ENCODE data around the gene TMEM63A.

The TMEM63A gene

DNA sequence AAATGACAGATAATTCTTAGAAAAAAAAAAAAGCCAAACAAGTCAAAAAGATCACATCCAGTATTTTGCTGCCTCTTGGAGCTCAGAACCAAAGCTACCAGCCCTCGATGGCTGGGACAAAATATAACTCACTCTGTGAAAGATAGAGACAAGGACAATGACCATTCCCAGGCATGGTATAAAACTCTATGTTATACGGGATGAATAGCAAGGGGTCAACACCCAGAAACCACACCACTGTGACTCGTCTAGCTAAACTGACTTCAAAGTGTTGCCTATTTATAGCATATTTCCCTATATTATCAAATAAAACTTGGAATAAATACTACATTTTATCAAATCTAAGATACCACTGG is 10.1 kb downstream of the TMEM63A start:
- Histone ChIP-seq H3K79me2 (ENCODE audit: low read length) (peaks cover 84% of the 10 kb centered on the region), H3K27me3 (replicated peaks; ENCODE audit: insufficient read depth, low read length) (no peaks in the 10 kb centered on the region), H3K27ac (ENCODE audit: low read length) (no peak overlapping the region), H3K4me1 (ENCODE audit: low read length) (peaks cover 21% of the 10 kb centered on the region), H3K4me2 (ENCODE audit: low read depth, low read length) (no peak overlapping the region), H3K9me3 (replicated peaks; ENCODE audit: insufficient read depth, low read length) (no peaks in the 10 kb centered on the region), H3K9ac (ENCODE audit: low read length) (no peak overlapping the region), H3K4me3 (ENCODE audit: low read length) (no peak overlapping the region), H4K20me1 (ENCODE audit: insufficient read depth, low read length) (no peaks in the 10 kb centered on the region), H3F3A (ENCODE audit: insufficient read depth, low read length) (peaks cover 1% of the 10 kb centered on the region; the same call in 1 of the 2 replicates), H2AFZ (ENCODE audit: low read length) (no peak overlapping the region), H3K36me3 (replicated peaks; ENCODE audit: insufficient read depth, low read length) (peaks cover 43% of the 10 kb centered on the region), H3K9me2 (replicated peaks; ENCODE audit: insufficient read depth, low read length) (no peaks in the 10 kb centered on the region)
- TF ChIP-seq CTCF (IDR thresholded peaks at IDR 0.05; ENCODE audit: low read length) (no peak), EZH2 (optimal IDR thresholded peaks at IDR 0.05; ENCODE audit: low read depth, low read length) (no peak), EZH2phosphoT487 (IDR thresholded peaks at IDR 0.05; ENCODE audit: low read length) (no peak)
- no peak for DNase-seq

DNA sequence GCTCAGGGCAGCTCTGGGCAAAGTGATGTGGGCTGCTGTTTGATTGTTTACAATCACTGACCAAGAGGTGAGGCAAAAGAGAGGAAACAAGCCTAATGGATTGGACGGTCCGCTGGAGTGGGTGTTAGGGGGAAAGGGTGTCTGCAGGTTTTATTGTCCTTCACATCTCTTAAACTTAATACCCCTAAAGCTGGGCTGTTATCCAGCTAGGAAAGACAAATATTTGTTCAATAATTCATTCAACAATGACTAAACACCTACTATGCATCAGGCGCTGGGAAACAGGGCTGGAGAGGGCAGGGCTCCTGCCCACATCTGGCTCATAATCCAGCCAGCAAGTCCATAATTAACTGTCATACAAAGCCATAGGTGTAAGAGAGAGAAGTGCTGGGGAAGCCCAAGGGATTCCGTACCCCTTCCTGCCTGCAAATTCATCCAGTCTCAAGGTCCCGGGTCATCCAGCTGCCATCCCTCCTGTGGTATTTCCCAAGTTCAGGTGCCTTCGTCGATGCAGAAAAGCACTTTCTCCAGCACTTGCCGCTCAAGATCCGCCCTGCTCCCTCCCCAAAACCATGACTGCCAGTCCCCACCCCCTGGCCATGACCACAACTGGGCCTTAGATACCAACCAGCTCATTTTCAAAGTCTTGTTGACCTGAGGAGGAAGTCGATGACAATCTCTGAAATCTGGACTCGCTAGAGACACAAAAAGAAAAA is 10.7 kb downstream of the TMEM63A start:
- no peaks in the 10 kb centered on the region for H4K20me1 ChIP-seq (ENCODE audit: insufficient read depth, low read length)
- DNase-seq, result no peak
- H2AFZ ChIP-seq (ENCODE audit: low read length), result no peak overlapping the region
- H3K4me3 ChIP-seq (ENCODE audit: low read length), result no peak overlapping the region
- H3K4me1 ChIP-seq (ENCODE audit: low read length), result peaks cover 15% of the 10 kb centered on the region
- H3K79me2 ChIP-seq (ENCODE audit: low read length), result peaks cover 84% of the 10 kb centered on the region
- TF ChIP-seq EZH2phosphoT487 (IDR thresholded peaks at IDR 0.05; ENCODE audit: low read length), result no peak
- no peaks in the 10 kb centered on the region for H3K9me3 ChIP-seq (replicated peaks; ENCODE audit: insufficient read depth, low read length)
- H3K36me3 ChIP-seq (replicated peaks; ENCODE audit: insufficient read depth, low read length), result peaks cover 41% of the 10 kb centered on the region
- no peaks in the 10 kb centered on the region for H3K27me3 ChIP-seq (replicated peaks; ENCODE audit: insufficient read depth, low read length)
- no peak overlapping the region for H3K27ac ChIP-seq (ENCODE audit: low read length)
- no peaks in the 10 kb centered on the region for H3F3A ChIP-seq (ENCODE audit: insufficient read depth, low read length)
- no peaks in the 10 kb centered on the region for H3K9me2 ChIP-seq (replicated peaks; ENCODE audit: insufficient read depth, low read length)
- H3K4me2 ChIP-seq (ENCODE audit: low read depth, low read length), result no peak overlapping the region
- no peak overlapping the region for H3K9ac ChIP-seq (ENCODE audit: low read length)

- Histone ChIP-seq H3K9ac (ENCODE audit: low read length) (no peak overlapping the region), H3K27ac (ENCODE audit: low read length) (no peak overlapping the region), H3K9me3 (replicated peaks; ENCODE audit: insufficient read depth, low read length) (no peaks in the 10 kb centered on the region), H3K36me3 (replicated peaks; ENCODE audit: insufficient read depth, low read length) (peaks cover 47% of the 10 kb centered on the region), H3K27me3 (replicated peaks; ENCODE audit: insufficient read depth, low read length) (no peaks in the 10 kb centered on the region), H3K9me2 (replicated peaks; ENCODE audit: insufficient read depth, low read length) (no peaks in the 10 kb centered on the region), H3F3A (ENCODE audit: insufficient read depth, low read length) (no peaks in the 10 kb centered on the region), H3K4me1 (ENCODE audit: low read length) (peaks cover 9% of the 10 kb centered on the region), H2AFZ (ENCODE audit: low read length) (no peak overlapping the region), H3K4me3 (ENCODE audit: low read length) (no peak overlapping the region), H3K4me2 (ENCODE audit: low read depth, low read length) (no peak overlapping the region), H3K79me2 (ENCODE audit: low read length) (peaks cover 84% of the 10 kb centered on the region), H4K20me1 (ENCODE audit: insufficient read depth, low read length) (no peaks in the 10 kb centered on the region)
- TF ChIP-seq CTCF (IDR thresholded peaks at IDR 0.05; ENCODE audit: low read length) (no peak), EZH2 (optimal IDR thresholded peaks at IDR 0.05; ENCODE audit: low read depth, low read length) (no peak), EZH2phosphoT487 (IDR thresholded peaks at IDR 0.05; ENCODE audit: low read length) (no peak)
- DNase-seq, result no peak
Observed at GRCh38 chr1:225870911-225871310, 11.3 kb downstream of the TMEM63A start.

GRCh38 chr1:225868631-225869330 is 13.4 kb downstream of the TMEM63A start:
- Histone ChIP-seq H2AFZ (ENCODE audit: low read length) (no peak overlapping the region), H3K9me3 (replicated peaks; ENCODE audit: insufficient read depth, low read length) (no peaks in the 10 kb centered on the region), H3K36me3 (replicated peaks; ENCODE audit: insufficient read depth, low read length) (peaks cover 49% of the 10 kb centered on the region), H3K4me1 (ENCODE audit: low read length) (no peaks in the 10 kb centered on the region), H3K4me2 (ENCODE audit: low read depth, low read length) (no peak overlapping the region), H3K27ac (ENCODE audit: low read length) (no peak overlapping the region), H3K27me3 (replicated peaks; ENCODE audit: insufficient read depth, low read length) (no peaks in the 10 kb centered on the region), H3K79me2 (ENCODE audit: low read length) (peaks cover 81% of the 10 kb centered on the region), H3F3A (ENCODE audit: insufficient read depth, low read length) (no peaks in the 10 kb centered on the region), H3K9me2 (replicated peaks; ENCODE audit: insufficient read depth, low read length) (no peaks in the 10 kb centered on the region), H4K20me1 (ENCODE audit: insufficient read depth, low read length) (no peaks in the 10 kb centered on the region), H3K9ac (ENCODE audit: low read length) (no peak overlapping the region), H3K4me3 (ENCODE audit: low read length) (no peak overlapping the region)
- no peak for DNase-seq
- no peak for TF ChIP-seq EZH2 (optimal IDR thresholded peaks at IDR 0.05; ENCODE audit: low read depth, low read length)
- TF ChIP-seq EZH2phosphoT487 (IDR thresholded peaks at IDR 0.05; ENCODE audit: low read length), result no peak
- TF ChIP-seq CTCF (IDR thresholded peaks at IDR 0.05; ENCODE audit: low read length), result no peak

Measured in MM.1S (cell line).